Left colon (tissue), 2 donors: ENCODE results near the gene SUSD6. TPM values are rescaled to one million over a fixed set of nuclear protein-coding genes. Genes with fewer than 3 reads are reported as not detected.
A peak's percentile ranks its signal among the peaks of the same experiment; 100 is the strongest.
"Not testable (repeated sequence)": the region's sequence is repeated elsewhere in the genome, so short reads cannot be mapped to it uniquely, and the experiment has no call there.

ENCODE experiments used
- ATAC-seq: fragments of 200-7000 bp; cut with Tn5 transposase; one replicate; pipeline ENCODE4 v1.9.1; 2020; ENCODE audit warnings: mild to moderate bottlenecking, moderate library complexity
- DNase-seq, 2 donors: peaks; one replicate each; pipeline ENCODE4 v3.0.0-alpha.2; 2020
- intact Hi-C, 2 donors: fragments of 100-400 bp; cut with DNase I in 1 of 2; cut with micrococcal nuclease in 1 of 2; formaldehyde crosslinking; loops; one replicate each; pipeline versions ENCODE4 v1.11.2 to v1.14.0; 2022; cut with DNase I, micrococcal nuclease
- total RNA-seq, 2 donors: library from RNA; stranded (reverse); fragmentation: NEBNext Ultra II Directional; extraction: Animal tissue kit (Norgen Biotek cat#: 25700); gene quantifications; one replicate each; pipeline ENCODE4 v1.2.1, GENCODE V29; 2021
- donor health status: DM: no; HTN: no; CAD: no.
- donor health status: DM: yes; HTN: yes; CAD: no.

The SUSD6 gene
- total RNA-seq, 2 donors from 2014 or later: 73.8 to 98.9 TPM

DNA sequence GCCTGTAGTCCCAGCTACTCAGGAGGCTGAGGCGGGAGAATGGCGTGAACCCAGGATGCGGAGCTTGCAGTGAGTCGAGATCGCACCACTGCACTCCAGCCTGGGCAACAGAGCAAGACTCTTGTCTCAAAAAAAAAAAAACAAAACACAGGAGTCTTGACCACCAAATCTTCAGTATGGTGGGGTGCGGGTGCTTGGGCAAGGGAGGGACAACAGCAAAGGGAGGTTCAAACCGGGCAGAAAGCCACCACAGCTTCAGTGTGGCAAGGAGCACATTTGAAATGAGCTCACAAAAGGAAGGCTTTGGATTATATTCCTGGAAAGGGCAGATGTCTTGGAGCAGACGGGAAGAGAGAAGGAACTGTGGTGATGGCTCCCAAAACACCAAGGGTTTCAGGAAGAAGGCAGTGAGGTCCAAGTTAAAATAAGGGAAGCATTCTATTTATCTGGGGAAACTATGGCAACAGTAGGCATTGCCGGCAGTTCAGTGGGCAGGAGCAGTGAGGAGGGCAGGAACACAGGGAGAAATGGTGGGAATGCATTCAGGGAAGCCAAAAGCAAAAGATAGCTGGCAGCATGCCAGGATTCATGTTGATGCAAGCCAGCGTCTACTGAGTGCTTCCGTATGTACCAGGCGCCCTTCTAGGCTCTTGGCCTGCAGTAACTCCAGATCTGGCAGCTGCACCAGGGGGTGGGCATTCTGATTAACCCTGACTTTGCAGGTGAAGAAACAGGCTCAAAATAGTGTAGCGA, 104.5 kb downstream of the SUSD6 start:
- DNase-seq (peak; percentile 53 to 59), ATAC-seq (no peak)
- intact Hi-C loops: loop anchor here in 1 of 2 donors (10.0 kb wide), 1 partner anchor 111 kb away; no protein-coding TSS in a partner anchor

- intact Hi-C loops: loop anchor here in 1 of 2 donors (10.0 kb wide), 1 partner anchor 112 kb away; no protein-coding TSS in a partner anchor
- DNase-seq (peak in 1 of 2 donors; percentile 12), ATAC-seq (no peak)
These were observed 105.2 kb downstream of the SUSD6 start for GRCh38 chr14:69716478-69717187.

GRCh38 chr14:69718614-69719013, 107.2 kb downstream of the SUSD6 start:
- intact Hi-C loops: loop anchor here in 1 of 2 donors (10.0 kb wide), 1 partner anchor 114 kb away; no protein-coding TSS in a partner anchor

DNA sequence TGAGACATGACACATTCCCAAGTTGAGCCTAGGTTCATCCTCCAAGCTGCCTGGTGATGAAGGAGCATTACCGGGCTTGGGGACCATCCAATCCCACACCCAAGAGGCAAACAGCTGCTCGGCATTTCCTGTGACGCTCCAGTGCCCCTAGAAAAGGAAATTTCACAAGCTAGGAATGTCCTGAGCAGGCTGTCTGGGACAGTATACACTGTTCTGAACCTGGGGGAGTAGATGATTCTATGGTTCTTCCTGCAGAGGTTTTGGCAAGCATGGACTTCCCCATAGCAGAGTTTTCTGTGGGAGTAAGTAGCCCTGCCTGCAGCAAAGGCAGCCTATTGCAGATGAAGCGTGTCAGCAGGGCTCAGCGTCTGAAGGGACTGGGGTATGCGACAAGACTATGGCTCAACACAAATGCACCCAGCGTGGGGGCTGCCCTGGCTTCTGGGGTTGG, 108.1 kb downstream of the SUSD6 start:
- intact Hi-C loops: loop anchor here in 1 of 2 donors (10.0 kb wide), 1 partner anchor 115 kb away; no protein-coding TSS in a partner anchor
- no peak for DNase-seq
- peak; percentile 19 for ATAC-seq

More at GRCh38 chr14:69718614-69719013, 107.2 kb downstream of the SUSD6 start:
- not testable (repeated sequence) for ATAC-seq, DNase-seq

DNA sequence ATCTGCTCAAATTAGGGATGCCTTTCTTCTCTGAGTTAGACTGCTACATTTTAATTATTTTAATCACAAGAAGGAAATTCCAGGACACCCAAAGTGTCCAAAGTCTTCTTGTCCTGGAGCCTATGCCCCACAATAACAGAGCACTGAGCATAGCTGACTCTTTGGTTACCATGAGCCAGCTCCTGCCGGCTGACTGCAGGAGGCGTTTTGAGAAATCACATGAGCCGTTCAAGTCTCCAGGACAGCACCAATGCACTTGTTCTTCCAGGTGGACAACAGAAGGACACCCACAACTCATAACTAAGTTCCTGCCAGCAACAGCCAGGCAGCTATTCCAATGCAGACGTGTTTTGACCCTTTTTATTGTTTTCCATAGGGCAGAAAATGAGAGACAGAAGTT, 109.5 kb downstream of the SUSD6 start:
- no peak for DNase-seq
- ATAC-seq: peak; percentile 21
- intact Hi-C loops: loop anchor here in 1 of 2 donors (10.0 kb wide), 1 partner anchor 136 kb away; no protein-coding TSS in a partner anchor

- ATAC-seq: peak; percentile 85
- intact Hi-C loops: loop anchor here (5.0 to 10.0 kb wide), 3 partner anchors 125 to 145 kb away; no protein-coding TSS in a partner anchor
- DNase-seq: peak; percentile 61 to 87
These were observed 115.5 kb downstream of the SUSD6 start for GRCh38 chr14:69726761-69727511.

GRCh38 chr14:69727860-69728259, 116.5 kb downstream of the SUSD6 start:
- intact Hi-C loops: loop anchor here (5.0 to 10.0 kb wide), 3 partner anchors 126 to 146 kb away; no protein-coding TSS in a partner anchor
- ATAC-seq: no peak
- DNase-seq: no peak

- intact Hi-C loops, ATAC-seq, DNase-seq: not testable (repeated sequence)
These were observed 120.7 kb downstream of the SUSD6 start for GRCh38 chr14:69731919-69732598.

GRCh38 chr14:69736405-69736804, 125.0 kb downstream of the SUSD6 start:
- intact Hi-C loops, DNase-seq, ATAC-seq: not testable (repeated sequence)

DNA sequence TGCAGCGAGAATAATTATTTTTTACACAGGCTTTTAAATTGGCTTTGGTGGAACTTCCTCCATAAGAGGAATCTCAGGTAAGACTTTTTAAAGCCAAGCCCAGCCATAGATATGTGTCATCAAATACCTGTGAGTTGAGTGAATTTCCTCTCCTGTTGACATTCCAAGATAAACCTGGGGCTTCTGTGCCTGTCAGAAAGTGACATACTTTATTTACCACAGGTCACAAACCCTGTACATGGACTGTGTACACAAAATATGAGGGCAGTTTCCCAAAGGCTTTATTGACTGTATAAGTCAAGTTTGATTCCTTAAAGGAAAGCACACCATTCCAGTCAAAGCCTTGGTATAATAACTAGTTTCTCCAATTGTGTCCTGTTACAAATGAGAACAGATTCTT, 129.7 kb downstream of the SUSD6 start:
- ATAC-seq (peak; percentile 91), DNase-seq (no peak)
- intact Hi-C loops: no loop called here

DNA sequence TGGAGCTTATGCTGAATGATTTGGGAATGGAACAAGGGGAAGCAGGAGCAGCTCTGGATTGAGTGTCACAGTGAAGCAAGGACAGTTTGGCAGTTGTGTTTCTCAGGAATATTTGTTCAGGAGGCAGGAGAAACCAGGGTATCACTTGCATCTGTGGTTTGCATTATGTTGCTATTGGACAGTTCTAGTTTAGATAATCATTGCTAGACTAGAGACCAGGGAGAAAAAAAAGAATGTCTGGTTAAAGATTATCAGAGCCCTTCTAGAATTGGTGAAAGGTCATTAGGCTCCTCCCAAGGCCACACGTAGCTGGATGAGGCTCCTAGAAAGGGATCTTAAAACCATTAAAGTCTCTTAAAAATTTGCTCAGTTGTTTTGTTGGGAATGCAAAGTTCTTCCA, 138.6 kb downstream of the SUSD6 start:
- no peak for DNase-seq
- peak; percentile 91 for ATAC-seq
- intact Hi-C loops: no loop called here

DNA sequence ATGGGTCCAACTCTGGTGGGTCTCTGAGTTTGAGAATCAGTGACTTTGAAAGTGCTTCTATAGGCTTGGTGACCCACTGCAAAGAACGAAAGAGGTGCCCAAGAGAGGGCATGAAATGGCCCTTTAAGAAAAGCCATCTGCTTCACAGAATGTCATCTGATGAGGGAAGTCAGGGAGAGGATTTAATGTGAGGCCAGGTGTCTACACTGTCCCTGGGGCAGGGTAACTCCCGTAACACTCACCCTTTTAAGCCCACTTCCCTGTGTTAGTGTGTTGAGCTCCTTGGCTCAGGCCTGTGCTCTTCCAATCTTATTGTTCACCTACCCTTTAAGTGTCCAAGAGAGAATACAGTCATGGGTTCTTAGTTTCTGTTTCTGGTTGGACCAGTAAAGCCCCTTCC, 139.1 kb downstream of the SUSD6 start:
- intact Hi-C loops: no loop called here
- DNase-seq (no peak), ATAC-seq (peak; percentile 37)

GRCh38 chr14:69752773-69753172, 141.4 kb downstream of the SUSD6 start:
- ATAC-seq: no peak
- intact Hi-C loops: no loop called here
- no peak for DNase-seq

- no peak for ATAC-seq
- intact Hi-C loops: no loop called here
- DNase-seq: no peak
These were observed 142.5 kb downstream of the SUSD6 start for GRCh38 chr14:69753860-69754259.

DNA sequence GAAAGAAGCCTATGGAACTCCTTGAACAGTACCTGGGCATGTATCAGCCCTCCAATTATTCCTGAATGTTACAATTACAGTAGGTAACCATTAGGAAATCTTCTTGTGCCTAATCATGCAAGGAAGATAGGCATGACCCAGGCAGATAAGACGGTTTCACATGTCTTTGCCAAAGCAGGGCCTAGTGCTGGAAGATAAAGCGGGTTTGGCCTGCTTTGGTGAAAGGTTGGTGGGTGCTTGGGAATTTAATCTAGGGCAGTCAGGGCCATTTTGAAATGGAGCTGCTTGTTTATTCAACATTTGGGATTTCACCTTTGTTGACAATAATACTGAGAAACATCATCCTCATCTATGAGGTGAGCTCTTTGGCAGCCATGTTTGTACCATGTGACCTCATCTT, 143.1 kb downstream of the SUSD6 start:
- DNase-seq (no peak), ATAC-seq (no peak)
- intact Hi-C loops: no loop called here

- intact Hi-C loops: no loop called here
- ATAC-seq (peak; percentile 83), DNase-seq (no peak)
These were observed 143.9 kb downstream of the SUSD6 start for GRCh38 chr14:69755296-69755695.

- peak; percentile 92 for ATAC-seq
These were observed 144.4 kb downstream of the SUSD6 start for GRCh38 chr14:69755784-69756183.

DNA sequence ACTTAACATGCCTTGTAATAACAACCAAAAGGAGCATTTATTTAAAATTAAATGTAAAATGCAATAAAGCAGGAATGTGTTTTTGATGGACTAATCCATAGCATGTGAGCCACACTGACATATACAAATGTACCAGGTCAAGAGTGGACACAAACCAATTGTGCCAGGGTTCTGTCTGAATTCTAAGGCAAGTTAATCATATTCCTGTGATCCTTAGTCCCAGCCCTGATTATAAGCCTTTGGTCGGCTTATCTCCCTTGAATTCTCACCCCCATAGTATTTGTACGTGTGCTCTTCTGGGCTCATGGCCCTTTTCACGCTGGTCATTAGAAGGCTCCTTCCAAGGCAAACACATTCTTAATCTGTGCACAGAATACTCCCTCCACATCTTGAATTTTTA, 144.9 kb downstream of the SUSD6 start:
- no peak for ATAC-seq
- intact Hi-C loops: no loop called here

More at GRCh38 chr14:69755784-69756183, 144.4 kb downstream of the SUSD6 start:
- peak; percentile 22 to 72 for DNase-seq
- intact Hi-C loops: no loop called here

More for the DNA sequence above, 144.9 kb downstream of the SUSD6 start:
- no peak for DNase-seq
